ENCODE measurements around the gene PFKP.

GRCh38 chr10:3124412-3125175 is 57.2 kb downstream of the PFKP start:
- no peak for TF ChIP-seq POLR2A (IDR thresholded peaks at IDR 0.05)
- no peak for TF ChIP-seq CTCF (IDR thresholded peaks at IDR 0.05)

Measured in lower leg skin (tissue), 3 donors.